ENCODE data around the gene BTBD17.
"Not testable (repeated sequence)": the region's sequence is repeated elsewhere in the genome, so short reads cannot be mapped to it uniquely, and the experiment has no call there.

The BTBD17 gene, protein sequence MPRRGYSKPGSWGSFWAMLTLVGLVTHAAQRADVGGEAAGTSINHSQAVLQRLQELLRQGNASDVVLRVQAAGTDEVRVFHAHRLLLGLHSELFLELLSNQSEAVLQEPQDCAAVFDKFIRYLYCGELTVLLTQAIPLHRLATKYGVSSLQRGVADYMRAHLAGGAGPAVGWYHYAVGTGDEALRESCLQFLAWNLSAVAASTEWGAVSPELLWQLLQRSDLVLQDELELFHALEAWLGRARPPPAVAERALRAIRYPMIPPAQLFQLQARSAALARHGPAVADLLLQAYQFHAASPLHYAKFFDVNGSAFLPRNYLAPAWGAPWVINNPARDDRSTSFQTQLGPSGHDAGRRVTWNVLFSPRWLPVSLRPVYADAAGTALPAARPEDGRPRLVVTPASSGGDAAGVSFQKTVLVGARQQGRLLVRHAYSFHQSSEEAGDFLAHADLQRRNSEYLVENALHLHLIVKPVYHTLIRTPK

DNA sequence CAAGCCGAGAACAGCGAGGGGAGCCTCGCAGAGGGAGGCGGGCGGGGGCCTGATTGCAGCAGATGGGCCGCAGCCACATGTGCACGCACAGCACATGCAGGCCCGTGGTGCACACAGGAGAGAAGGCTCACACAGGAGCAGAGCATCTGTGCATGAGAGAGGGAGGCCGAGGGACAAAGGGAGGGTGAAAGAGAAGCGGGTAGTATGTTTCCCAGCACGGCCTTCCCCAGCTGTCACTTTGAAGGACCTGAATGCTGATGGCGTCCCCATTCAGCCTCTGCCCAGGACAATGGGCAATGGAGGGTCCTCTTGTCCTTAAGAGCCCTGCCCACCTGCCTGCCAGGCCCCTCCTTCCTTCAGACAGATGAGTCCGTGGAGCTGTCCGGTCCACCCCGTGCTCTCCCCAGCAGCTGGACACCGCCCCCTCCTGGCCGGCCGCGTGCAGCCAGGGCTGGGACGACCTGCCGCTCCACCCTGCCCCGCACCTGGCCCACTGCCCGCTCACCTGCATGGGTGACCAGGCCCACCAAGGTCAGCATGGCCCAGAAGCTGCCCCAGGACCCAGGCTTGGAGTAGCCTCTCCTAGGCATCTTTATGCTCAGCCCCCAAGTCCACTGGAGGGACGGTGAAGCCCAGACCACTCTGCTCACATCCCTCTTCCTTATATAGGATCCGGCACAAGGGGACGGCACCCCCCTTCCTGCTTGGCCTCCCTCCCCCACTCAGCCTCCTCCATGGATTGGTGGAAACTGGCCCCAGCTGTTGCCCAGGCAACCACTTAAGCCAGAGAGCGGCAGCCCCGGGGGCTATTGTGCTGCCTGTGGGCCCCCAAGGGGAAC, at the start of gene BTBD17:
TSS of gene BTBD17 (minus strand) at position 639 of the 839 bp plus-strand sequence. CDS start at position 590, 49 bp downstream.
- DNase-seq (ENCODE audit: low read depth, low spot score), result no peak

DNA sequence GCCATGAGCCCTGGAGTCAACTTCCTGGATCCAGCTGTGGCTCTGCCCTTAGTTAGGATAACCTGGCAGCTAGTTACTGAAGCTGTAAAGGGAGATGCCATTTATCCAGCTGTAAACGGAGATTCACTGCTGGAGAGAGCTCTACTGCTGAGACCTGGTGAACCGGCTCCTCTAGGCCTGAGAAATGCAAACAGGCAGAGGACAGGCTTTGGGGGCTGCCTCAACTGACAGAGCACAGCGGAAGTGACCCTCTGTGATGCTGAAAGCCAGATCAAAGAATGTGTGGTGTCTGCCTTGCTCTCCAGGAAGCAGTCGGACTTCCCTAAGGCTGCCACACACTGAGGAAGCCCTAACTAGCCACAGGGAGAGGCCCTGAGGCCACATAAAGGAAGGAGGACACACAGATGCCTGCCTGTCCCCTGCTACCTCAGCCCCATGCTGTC, 48.4 kb upstream of the BTBD17 start:
- DNase-seq (ENCODE audit: low read depth, low spot score), result no peak

DNA sequence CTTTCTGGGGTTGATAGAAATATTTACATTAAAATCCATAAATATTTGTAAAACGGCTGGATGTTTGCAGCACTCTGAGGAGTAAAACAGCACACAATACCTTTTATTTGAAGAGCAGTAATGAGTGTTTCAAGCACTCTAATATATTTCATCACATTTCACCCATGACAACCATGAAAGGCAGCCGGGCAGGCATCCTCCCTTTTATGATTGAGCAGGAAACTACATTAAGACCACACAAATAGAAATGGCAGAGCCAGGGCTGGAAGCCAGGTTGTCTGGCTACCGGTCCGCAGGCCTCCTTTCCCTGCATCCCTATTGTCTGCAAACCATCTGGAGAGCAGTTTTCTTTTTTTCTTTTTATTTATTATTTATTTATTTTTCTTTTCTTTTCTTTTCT, 47.1 kb upstream of the BTBD17 start:
- DNase-seq (ENCODE audit: low read depth, low spot score), result no peak

DNA sequence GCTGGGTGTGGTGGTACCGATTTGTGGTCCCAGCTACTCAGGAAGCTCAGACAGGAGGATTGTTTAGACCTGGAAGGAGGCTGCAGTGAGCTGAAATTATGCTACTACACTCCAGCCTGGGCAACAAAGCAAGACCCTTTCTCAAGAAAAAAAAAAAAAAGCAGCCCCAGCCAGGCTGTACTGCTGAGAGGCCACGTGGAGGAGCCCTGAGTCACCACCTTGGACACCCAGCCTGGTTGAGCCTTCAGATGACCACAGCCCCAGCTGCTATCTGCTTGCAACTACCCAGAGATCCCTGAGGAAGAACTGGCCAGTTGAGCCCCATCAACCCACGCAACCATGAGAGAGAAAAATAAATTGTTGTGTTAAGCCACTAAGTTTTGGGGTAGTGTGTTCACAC, 46.6 kb upstream of the BTBD17 start:
- no peak for DNase-seq (ENCODE audit: low read depth, low spot score)

DNA sequence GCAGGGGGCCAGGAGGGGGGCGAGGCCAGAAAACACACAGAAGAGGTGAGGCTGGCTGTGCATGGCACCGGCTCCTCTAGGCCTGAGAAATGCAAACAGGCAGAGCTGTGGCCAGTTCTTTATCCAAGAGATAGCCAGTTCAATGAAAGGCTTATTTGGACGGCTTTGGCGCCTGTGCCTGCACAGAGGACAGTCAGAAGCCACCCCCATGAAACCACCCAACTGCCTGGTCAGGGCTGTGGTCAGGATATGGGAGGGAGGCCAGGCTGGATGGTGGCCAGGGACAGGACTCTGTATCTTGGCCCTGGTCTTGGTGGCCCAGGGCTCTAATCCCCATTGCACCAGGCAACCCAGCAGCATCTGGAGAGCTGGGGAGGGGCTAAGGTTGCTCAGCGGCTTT, 45.7 kb upstream of the BTBD17 start:
- no peak for DNase-seq (ENCODE audit: low read depth, low spot score)

DNA sequence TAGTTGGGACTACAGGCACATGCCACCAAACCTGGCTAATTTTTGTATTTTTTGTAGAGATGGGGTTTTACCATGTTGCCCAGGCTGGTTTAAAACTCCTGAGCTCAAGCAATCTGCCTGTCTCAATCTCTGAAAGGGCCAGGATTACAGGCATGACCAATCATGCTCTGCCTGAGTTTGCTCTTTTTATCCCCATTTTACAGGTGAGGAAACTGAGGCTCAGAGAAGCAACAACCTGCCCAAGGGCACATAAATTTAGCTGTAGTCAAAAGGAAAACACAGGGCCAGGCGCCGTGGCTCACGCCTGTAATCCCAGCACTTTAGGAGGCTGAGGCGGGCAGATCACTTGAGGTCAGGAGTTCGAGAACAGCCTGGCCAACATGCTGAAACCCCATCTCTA, 43.6 kb upstream of the BTBD17 start:
- not testable (repeated sequence) for DNase-seq (ENCODE audit: low read depth, low spot score)

DNA sequence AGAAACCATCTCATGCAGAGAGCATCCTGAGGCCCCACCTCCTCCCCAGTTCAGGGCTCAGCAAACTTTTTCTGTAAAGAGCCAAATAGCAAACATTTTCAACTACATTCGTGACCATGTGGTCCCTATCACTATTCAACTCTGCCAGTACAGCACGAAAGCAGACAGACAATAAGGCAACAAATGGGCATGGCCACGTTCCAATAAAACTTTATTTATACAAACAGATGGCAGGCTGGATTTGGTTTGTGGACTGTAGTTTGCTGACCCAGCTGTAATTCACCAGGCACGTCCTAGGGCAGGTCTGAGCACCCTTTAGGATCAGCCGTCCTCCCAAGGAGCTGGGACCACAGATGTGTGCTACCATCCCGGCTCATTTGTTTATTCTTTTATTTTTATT, 43.1 kb upstream of the BTBD17 start:
- no peak for DNase-seq (ENCODE audit: low read depth, low spot score)

DNA sequence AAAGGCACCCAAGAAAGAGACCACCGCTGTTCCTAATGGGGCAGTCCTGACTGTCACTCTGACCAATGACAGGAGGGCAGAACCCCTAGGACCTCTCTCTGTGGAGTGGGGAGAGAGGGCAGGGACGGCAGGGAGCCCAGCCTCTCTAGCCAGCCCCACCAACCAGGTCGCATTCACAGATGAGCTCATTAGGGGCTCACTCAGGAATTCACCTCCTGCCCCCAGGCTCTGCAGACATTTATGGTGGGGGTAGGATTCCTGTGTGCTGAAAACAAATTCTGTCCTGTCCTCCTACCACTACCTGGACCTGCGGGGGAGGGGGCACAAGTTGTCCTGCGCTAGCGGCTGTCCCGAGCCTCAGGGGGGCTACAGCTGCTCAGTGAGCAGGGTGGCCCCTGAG, 42.5 kb upstream of the BTBD17 start:
- no peak for DNase-seq (ENCODE audit: low read depth, low spot score)

DNA sequence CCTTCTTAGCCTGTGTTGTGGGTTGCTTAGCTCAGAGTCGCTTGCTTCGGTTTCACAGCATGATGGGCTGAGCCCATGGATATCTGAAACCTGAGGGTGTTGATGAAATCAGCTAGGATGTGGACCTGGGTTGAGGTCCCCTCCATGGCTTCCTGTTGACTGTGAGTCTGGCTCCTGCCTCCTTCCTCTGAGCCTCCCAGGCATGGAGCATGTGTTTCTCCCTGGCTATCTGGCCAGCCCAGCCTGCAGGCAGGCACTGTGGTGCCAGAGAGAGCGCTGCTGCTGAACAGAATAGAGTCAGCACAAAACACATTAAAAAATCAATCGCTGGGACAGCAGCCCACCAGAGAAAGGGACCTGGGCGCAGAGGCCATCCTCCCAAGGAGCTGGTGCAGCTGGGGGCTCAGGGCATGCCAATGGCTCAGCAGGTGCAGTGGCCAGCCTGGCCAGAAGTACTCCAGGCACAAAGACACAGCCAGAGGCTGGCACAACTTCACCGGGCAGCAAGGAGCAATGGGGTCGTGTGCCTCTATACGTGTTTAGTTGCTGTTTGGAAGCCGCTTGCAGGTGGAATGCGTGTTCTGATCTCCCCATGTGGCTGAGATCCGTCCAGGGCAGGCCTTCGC, 42.0 kb upstream of the BTBD17 start:
- no peak for DNase-seq (ENCODE audit: low read depth, low spot score)

DNA sequence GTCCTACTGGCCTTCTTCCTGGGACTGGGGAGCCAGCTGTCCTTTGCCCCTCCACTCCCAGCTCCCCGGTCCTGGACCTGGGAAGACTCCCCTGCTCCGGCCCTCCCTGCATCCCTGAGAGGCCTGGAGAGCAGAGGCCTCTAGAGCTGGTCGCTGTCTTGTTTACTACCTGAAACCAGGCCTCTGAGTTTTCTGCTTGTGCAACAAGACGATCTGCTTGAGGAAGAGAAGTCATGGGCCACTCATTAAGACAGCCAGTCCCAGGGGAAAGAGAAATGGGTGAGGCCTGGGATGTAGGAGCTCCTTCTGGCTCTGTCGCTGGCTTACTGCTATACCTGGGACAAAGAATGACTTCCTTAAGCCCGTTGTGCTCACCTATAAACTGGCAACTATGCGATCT, 40.4 kb upstream of the BTBD17 start:
- DNase-seq (ENCODE audit: low read depth, low spot score), result no peak

DNA sequence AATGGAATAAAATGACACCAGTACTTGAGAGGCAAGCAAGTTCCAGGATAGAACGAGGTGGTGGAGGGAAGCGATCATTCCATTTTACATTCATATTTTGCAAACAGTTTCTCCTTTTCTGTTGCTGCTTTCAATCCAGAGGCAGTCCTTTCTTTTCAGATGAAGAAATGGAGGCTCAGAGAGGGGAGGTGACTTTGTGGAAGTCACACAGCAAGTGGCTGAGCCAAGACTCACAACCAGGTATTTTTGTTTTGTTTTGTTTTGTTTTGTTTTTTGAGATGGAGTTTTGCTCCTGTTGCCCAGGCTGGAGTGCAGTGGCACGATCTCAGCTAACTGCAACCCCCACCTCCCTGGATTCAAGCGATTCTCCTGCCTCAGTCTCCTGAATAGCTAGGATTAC, 34.9 kb upstream of the BTBD17 start:
- DNase-seq (ENCODE audit: low read depth, low spot score), result no peak

DNA sequence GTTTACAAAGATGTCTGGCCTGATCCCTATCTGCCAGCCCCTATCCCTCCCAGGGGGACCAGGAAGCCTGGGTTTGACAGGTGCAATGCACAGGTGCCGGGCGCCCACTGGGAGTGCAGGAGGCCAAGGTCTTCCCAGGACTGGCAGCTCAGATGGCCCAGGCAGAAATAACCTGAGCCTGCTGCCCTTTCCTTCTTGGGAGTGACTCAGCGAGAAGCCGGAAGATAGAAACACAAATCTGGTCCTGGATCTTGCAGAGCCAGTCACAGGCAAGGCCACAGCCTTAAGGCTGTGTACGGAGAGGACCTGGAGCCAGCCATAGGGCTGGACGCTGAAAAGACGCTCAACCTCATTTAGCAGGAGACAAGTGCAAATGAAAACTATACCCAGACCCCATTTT, 33.3 kb upstream of the BTBD17 start:
- DNase-seq (ENCODE audit: low read depth, low spot score), result no peak

DNA sequence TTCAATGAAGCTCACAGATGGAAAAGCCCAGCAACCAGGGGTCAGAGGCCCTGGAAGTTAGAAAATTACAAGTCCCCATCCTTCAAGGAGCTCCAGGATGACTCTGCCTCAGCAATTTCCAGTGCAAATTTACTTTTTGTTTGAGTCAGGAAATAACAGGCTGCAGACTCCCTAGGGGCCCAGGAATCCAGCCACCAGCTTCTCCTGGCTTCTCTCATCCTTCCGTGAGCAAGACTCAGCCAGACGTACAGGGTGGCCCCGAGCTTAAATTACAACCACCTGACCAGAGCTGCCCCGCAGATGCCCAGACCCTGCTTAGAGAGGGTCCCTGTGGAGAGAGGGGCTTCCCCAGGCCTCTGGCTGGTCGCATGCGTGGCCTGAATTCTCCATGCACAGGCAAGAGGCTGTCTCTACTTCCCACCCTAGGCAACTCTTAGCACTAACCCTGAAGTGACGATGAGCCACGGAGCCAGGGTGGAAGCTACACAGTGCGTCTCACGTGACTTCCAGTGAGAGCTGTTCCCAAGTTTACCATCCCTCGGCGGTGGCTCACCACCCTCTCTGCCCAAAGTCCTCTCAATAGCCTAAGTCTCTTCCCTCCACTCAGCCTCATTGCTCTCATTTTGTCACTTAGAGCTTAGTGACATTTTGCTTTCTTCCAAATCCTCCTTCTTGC, 32.7 kb upstream of the BTBD17 start:
- no peak for DNase-seq (ENCODE audit: low read depth, low spot score)

DNA sequence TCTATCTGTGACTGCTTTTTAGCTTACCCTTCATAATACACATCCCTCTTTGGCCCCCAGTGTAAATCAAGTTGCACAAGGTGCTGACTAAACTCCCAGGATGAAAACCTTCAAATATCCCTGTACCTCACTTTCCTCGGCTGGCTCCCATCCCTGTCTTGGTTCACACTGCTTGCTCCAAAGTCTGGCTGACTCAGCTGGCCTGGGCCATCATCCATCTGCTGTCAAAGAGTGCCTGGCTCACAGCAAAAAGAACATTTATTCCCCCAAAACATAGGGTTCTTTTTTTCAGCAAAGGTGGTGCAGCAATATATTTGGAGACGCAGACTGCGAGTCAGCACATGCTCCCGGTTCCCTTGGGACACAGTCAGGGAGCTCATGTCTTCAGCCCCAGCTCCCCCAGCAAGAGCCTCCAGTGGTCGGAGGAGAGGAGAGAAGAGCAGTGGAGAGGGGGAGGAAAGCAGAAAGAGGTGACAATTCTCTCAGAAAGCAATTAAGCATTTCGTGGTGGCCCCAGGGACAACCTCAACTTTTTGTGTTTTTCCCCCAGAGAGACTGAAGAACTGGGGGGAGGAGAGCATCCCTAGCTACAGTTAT, 31.8 kb upstream of the BTBD17 start:
- DNase-seq (ENCODE audit: low read depth, low spot score), result no peak

DNA sequence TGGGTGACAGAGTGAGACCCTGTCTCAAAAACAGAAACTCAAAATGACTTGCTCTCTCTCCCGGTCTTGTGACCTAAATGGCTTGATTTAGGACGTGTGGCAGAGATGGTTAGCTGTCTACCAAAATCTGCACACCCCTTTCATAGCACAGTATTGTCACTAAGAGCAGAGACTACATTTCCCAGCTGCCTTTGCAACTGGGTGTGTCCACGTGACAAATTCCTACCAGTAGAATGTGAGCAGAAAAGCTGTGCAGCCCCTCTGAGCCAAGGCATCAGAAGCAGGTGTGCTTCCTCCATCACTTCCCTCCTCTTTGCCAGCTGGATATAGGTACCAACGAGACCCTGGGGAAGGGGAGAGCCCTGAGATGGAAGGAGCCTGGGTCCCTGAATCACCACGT, 31.2 kb upstream of the BTBD17 start:
- no peak for DNase-seq (ENCODE audit: low read depth, low spot score)

DNA sequence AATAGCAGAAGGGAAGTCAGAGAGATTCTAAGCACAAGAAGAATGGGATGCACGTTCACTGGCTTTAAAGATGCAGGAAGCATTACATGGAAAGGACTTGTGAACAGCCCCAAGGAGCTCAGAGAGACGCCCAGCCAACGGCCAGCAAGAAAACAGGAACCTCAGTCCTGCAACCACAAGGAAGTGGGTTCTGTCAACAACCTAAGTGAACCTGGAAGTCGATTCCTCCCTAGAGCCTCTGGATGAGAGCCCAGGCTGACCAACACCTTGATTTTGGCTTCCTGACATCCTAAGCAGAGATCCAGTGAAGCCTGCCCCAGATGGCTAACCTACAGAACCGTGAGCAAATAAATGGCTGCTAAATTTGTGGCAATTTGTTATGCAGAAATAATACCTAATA, 30.1 kb upstream of the BTBD17 start:
- no peak for DNase-seq (ENCODE audit: low read depth, low spot score)

DNA sequence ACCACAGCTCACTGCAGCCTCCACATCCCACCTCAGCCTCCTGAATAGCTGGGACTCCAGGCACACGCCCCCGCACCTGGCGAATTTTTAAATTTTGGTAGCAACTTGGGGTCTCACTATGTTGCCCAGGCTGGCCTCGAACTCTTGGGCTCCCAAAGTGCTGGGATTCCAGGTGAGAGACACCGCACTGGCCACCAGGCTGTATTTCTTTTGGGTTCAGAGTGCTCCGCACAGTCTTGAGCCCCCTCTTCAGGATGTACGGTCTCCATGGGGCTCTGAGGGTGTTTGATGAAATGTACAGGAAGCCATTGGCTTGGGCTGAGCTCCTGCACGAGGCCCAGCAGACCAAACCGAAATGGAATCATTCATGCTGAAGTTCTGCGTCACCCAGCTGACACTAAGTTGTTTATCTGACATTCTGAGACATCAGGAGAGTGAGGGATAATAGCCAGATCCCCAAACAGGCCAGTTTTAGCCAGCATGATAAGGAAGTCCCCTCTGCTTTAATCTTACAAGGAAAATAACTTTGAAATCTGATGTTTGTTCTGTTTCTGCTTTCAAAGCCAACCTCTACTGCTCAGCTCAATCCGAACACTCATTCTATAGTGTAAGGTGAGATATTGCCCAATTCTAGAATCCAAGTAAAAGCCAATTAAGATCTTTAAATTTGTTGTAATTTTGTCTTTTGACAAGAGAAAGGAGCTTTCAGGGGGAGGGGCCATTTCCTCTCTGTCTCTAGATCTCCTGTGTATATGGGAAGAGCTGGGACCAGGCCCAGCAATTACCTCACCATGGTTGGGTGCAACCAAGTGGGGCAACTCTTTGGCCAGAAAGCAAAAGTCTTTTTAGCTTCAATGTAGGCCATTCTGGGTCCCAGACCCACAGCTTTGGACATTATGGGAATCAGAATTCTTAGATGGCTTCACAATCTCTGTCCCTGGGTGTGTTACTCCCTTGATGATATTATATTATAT, 29.3 kb upstream of the BTBD17 start:
- DNase-seq (ENCODE audit: low read depth, low spot score), result no peak

DNA sequence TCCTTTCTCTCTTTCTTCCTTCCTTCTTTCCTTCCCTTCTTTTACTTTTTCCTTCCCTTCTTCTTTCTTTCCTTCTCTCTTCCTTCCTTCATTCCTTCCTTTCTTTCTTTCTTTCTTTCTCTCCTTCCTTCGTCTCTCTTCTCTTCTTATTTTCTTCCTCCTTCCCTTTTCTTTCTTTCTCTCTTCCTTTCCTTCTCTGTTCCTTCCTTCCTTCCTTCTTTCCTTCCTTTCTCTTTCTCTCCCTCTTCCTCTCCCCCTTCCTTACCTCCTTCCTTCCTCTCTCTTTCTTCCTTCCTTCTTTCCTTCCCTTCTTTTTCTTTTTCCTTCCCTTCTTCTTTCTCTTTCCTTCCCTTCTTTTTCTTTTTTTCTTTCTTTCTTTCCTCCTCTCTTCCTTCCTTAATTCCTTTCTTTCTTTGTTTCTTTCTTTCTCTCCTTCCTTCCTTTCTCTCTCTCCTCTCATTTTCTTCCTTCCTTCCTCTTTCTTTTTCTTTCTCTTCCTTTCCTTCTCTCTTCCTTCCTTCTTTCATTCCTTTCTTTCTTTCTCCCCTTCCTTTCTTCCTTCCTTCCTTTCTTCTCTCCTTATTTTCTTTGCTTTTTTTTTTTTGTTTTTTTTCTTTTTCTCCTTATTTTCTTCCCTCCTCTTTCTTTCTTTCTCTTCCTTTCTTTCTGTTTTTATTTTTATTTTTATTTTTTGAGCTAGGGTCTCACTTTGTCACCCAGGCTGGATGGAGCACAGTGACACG, 28.4 kb upstream of the BTBD17 start:
- no peak for DNase-seq (ENCODE audit: low read depth, low spot score)

DNA sequence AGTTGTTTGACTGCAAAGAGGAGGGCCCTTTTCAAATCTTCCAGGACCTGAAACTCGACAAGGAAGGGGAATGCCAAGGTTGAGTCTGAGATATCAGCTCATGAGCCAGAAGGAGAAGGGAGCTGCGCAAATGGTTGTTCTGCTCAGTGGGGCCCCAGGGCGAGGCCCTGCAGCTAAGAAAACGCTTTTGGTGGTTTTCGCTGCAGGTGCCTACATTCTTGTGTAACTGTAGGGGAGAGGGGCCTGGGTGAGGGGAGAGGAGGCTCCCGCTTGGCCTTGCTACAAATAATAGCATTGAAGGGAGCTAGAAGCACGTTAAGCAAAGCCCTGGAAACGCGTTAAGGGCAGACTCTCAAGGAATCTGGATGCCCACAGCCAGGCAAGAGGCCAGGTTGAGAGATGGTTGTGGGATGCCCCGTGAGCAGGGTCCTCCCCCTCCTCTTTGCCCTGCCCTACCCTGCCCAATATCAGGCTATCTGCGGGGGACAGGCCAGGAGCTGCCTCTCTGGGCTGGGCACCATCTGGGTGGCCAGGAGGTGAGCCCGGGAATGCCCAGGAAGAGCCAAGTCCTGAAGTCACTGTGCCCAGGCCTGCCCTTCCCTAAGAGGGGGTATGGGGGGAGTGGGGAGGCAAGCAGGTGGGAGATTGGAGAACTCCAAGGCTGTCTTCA, 27.6 kb upstream of the BTBD17 start:
- DNase-seq (ENCODE audit: low read depth, low spot score), result no peak
